SKM-1 treated with dmso at 0.1 percent for 144 hours (cell line): ENCODE results near the gene AMMECR1.
"Not testable (repeated sequence)": the region's sequence is repeated elsewhere in the genome, so short reads cannot be mapped to it uniquely, and the experiment has no call there.

ENCODE experiments used
- DNase-seq: peaks from one replicate; lab custom pipeline; 2025; ENCODE audit not compliant: unreplicated experiment; lab: John Stamatoyannopoulos, UW

The AMMECR1 gene

DNA sequence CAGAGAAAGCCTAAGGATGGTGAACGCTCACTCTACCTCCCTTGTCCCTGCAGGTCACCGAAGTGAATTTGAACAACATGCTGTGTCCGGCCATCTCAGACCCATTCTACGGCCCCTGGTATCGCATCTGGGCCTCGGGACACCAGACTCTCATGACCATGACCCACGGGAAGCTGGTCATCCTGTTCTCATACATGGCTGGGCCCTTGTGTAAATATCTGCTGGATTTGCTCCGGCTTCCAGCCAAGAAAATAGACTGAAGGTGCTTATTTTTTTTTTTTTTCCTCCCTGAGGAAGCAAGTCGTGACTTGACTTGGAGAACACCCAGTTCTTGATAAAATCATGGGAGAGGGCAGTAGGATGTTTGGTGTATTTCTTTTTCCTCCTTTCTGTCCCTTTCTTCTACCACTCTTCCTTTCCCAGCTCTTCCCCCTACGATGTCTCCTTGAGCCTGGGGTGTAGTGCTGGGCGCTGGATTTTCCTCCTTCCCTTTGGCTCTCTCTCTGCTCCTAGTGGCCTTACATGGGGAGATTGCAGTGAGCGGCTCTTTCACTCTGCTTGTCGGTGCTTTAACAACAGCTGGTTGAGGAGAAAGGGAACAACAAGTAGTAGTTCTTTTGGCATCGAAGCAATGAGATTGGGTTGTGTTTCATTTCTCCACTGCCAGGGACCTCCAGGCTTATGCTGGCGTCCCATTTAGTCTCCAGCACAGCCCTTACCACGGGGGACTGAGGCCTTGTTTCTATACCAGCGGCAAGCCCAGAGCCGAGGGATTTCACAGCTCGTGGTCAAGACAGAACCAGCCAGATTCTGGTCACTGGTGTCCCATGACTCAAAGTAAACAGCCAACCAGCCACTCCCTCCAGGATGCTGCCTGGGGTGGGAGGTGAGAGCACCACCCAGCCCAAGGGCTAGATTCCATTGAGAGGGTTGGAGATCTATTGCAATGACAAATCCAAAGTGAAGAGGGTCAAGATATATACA lies 144.4 kb downstream of the AMMECR1 start:
- no peak for DNase-seq

DNA sequence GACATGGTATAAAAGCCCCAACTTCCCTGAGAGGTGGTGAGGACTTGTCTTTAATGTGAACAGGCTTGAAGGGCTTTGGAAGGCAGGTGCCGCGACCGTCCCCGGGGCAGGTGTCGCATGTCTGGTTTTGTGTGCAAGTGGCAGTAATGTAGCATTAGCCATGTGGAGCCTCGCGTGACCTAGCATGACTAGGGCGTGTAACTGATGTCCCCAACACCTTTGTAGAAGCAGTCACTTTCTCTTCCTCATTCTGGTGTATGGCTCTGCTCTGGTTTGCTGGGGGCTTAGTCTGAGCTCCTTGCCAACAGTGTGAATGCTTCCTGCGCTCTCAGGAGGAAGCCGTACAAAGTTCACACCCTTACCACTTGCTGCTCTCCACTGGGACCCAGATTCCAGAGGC lies 145.7 kb downstream of the AMMECR1 start:
- DNase-seq = no peak

DNA sequence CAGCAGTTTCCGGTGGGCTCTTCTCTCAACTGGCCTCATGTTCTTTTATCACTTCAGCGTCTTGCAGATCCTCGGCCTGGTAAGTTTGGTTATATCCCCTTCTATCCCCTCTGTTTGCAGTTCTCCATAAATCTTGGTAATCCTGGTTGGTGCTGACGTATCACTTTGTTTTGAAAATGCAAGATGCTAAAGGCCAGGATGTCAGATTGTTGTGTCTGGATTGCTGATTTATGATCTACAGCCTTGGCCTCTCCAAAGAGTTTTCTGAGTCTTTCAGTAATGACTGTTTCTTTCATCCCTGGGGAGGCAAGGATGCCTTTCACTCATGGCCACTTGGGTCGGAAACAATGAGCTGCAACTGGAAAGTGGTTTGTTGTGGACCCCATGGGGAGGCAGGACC lies 146.4 kb downstream of the AMMECR1 start:
- DNase-seq = no peak

DNA sequence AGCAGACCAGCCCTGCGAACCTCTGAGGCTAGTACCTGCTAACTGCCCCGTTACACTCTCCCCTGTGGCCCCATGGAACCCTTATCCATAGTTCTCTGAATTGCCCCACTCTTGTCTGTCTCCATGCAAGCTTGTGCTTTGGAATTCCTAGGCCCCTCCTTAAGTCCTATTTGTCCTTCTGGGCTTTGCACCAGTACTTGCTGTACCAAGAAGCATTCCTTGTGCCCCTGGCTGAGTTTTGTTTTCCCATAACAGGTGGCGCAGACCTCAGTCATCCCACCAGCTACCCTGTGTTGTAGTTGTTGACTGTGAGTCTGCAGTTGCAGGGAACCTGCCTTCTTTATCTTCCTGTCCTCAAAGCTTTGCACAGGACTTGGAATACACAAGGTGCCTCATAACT lies 147.9 kb downstream of the AMMECR1 start:
- no peak for DNase-seq

DNA sequence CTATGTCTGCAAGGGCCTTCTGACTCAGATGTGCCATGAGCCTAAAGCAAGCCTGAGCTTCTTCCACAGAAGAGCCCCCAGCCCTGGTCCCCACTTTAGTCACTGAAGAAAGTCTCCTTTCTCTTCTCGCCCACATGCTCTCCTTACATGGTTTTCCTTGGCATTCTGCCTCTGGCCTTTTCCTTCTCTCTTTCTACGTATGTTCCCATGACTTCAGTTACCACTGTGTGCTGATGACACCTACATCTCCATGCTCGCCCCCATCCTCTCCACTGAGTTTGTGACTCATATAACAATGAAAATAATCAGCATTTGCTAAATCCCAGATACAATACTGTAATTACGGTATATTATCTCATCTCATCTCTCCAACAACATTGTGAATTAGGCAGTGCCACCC lies 149.3 kb downstream of the AMMECR1 start:
- no peak for DNase-seq

DNA sequence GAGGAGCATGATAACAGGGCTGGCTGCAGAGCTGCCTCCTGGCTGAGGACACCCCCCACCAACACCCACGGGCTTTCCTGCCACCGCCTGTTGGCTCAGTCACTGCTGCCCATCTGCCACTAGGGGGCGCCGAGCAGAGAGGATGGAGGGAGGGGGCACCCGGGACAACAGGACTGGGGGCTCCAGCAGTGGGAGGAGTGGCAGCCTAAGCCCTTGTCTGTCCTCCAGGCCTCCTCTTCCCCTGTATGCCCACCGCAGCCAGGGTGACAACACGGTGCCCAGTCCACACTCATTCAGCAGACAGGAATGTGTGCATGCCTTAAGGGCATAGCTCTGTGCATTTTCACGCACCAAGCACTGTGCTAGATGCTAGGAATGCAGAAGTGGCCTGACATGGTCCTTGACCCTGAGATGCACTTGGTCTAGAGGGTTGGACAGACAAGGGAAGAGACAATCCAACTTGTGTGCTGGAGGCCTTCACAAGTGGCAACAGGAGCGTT lies 149.9 kb downstream of the AMMECR1 start:
- no peak for DNase-seq

DNA sequence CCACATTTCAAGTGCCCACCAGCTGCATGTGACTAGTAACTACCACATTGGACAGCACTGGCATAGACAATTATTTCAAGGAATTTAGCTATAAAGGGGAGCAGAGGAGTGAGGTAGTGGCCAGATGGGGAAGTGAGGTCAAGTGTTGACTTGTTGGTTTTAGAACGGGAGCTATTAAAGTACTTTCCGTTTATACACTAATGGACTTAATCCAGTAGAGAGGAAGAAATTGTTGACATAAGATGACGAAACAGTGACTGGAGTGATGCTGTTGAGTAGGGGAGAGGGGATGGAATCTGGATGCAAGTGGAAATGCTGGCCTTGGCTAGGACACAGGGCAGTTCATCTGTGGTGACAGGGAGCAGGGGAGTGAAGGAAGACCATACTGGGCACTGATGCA lies 154.4 kb downstream of the AMMECR1 start:
- no peak for DNase-seq

DNA sequence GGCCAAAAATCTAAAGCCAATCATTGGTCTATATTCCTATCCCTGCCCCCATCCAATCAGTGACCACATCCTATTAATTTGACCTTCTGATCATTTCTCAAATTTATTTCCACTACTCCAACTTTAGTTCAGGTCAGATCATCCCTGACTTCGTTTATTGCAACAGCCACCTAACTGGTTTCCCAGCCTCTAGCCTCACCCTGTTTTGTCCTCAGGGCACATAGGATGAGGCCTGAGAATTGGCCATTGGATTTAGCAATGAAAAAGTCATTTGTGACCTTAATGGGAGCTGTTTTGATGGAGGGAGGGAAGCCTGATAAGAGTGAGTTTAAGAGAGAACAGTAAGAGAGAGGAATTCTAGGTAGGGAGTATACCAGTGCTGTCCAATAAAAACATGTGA lies 155.0 kb downstream of the AMMECR1 start:
- no peak for DNase-seq

DNA sequence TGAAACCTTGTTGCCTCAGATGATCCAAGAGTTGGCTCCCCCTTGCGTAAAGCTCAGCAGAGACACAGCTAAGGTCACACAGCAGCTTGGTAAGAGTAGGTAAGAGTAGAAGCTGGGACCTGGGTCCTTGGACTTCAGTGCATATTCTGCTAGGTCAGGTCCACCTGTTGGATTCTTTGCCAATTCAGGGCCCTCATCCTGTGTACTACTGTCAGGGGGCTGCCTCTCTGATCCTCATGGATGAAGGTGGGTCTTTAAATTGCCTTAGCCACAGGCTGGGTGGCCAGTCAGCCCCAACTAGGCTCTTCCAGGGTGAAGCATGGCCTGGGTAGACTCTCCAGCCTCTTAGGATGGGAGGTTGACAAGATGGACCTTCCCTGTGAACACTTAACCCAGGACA lies 155.8 kb downstream of the AMMECR1 start:
- no peak for DNase-seq

DNA sequence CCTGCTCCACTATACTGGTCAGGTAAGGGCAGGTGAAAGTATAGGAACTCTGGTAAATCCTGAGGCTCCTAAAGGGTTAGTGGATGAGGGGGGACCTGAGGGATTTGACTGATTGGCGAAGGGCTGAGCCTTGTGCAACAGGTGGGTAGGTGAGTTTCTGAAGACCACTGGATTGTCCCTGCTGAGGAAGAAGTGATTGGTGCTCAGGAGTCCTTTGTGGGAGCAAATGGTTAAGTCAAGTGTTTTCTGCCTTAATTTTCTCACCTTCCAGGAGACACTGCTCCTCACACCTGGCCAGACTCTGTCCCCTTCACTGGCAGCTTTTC lies 156.6 kb downstream of the AMMECR1 start:
- no peak for DNase-seq

DNA sequence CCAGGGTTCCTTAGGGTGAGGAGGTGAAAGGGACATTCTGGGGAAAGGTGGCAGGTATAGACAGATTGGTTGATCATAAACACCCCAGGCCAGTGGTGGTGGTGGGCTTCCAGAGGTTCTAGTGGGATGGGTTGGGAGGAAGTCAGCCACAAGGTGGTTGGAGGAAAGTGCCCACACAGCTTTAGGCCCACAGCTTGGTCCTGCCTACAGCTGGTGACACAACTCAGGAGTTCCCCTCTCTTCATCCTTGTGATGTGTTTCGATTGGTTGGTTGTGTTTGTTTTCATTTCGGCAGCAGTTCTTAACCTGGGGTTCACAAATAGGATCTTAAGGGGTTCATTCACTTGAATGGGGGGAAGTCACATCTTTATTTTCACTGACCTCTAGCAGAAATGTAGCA lies 158.0 kb downstream of the AMMECR1 start:
- no peak for DNase-seq

DNA sequence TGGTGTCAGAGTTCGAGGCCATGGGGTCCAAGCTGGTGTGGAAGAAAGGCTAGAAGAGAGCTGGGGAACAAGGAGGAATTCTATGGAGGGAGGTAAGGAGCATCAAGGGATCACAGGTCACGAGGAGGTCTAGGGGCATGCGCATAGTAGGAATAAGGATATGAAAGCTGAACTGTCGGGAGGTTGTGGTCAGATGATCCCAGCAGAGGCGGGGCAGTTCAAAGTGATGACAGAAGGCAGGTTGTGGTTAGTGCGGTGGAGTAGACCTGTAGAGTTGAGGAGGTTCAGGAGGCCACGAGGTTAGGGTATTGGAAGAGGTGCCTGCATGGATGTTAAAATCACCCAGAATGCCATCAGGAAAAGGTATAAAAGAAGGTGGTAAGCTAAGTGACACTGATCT lies 158.7 kb downstream of the AMMECR1 start:
- no peak for DNase-seq

DNA sequence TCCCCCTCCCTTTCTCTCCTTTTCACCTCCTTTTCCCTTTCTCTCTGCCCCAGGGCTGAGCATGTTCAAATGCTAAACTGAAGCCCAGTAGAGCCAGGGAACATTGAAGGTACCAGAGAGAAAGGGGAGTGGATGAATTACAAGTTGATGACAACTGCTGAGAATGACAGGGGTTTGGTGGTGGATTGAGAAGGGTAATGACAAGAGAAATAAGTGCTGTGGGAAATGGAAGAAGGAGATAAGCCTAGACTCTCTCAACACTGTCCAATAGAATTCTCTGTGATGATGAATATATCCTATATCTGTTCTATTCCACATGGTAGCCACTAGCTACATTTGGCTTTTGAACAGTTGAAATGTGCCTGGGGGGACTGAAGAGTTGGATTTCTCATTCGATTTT lies 160.4 kb downstream of the AMMECR1 start:
- DNase-seq = no peak

DNA sequence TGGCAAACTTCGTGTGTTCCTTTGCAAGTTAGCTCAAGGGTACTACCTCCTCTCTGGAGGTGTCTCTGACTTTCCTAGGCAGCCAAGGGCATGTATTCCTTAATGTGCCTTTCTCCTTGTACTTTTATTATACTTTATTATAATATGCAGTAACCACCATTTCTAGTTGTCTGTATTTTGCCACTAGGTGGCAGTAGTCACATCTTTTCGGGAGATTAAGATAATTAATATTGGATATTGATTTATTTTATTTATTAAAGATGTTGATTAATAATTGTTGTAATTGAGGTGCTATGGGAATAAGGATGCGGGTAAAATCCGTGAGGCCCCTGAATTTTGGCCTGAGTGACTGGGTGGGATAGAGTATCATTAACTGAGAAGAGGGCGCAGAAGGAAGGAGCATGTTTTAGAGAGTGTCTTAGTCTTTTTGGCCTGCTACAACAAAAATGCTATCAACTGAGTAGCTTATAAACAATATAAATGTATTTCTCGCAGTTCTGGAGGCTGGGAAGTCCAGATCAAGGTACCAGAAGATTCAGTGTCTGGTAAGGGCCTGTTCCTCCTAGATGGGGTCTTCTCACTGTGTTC lies 161.6 kb downstream of the AMMECR1 start:
- no peak for DNase-seq

DNA sequence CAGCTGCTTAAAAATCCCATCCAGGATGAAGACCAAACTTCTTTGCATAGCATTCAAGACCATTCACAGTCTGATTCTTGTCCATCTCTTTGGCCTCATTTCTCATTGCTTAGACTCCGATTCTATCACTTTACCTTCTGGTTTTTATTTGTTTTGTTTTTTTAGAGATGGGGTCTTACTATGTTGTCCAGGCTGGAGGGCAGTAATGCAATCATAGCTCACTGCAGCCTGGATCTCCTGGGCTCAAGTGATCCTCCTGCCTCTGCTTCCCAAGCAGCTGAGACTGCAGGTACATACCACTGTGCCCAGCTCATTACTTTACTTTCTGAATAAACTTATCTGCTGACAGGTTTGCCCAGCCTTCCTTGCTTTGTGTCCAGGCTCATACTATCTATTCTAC lies 162.1 kb downstream of the AMMECR1 start:
- DNase-seq = no peak

DNA sequence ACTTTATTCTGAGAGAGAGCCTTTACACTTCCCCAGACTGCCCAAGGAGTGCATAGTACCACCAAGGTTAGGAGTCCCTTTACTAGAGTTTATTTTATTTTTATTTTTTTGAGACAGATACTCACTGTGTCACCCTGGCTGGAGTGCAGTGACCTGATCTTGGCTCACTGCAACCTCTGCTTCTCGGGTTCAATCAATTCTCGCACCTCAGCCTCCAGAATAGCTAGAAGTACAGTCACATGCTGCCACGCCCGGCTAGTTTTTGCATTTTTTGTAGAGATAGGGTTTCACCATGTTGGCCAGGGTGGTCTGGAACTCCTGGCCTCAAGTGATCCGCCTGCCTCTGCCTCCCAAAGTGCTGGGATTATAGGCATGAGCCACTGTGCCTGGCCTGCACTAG lies 163.6 kb downstream of the AMMECR1 start:
- not testable (repeated sequence) for DNase-seq

DNA sequence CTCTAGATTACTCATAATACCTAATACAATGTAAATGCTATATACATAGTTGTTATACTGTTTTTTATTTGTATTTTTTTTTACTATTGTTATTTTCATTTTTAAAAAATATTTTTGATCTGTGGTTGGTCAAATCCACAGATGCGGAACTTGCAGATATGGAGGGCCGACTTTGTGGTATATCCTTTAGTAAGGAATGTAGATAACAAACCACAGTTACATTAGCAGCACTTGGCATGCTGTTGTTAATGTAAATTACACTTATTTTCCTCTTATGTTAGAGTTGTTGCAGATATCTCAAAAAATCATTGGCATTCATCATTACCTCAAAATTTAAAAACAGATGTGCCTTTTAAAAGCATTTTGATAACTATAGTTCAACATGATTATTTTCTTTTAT lies 164.0 kb downstream of the AMMECR1 start:
- DNase-seq = no peak

DNA sequence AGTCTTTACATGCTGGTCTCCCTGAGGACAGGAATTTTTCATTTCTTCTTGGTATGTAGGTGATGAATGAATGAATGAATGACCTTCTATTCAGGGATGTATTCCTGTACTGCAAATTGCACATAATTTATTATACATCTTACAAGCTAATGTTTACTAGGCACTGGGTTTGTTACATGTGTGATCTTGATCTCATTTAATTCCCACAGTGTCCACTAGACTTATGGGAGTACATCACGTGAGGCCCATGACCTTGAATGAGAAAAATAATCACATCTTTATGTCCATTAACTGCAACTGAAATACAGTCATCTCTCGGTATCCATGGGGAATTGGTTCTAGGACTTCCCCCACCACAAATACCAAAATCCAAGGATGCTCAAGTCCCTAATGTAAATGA lies 164.6 kb downstream of the AMMECR1 start:
- no peak for DNase-seq

DNA sequence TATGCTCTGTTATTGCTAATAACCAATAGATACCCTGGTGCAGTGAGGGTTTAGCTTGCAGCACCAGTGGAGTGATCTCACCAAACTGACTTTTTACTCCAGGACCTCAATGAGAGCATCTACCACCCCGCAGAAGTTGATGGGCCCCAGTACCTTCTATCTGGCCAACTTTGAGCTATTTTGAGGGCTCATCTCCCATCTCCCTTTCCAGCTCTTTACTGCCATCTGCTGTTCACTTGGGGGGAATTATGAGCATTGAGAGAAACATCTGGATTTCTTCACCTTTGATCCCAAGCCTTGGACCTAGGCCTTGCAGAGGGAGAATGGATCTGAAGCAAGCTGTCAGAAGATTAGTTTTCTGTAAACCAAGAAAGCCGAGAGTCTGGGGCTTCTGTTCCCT lies 171.4 kb downstream of the AMMECR1 start:
- DNase-seq = peak; percentile 25

DNA sequence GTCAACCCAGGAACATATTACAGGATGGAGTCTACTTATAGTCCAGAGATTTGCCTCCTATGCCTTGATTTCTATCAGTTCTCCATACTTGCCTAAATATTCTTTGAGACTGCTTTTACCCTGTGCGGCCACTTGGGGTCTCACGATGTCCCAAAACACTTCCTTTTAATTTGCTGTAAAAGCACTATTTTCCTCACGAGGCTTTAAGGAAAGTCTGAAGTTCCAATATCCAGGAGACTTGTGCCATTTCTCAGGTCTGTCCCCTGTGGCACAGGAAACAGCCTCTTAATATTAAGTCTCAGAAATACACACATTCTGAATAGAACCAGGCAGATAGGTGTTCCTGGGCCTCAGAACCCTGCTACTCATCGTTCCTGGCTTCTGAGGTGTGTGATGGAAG lies 172.0 kb downstream of the AMMECR1 start:
- peak; percentile 24 for DNase-seq

DNA sequence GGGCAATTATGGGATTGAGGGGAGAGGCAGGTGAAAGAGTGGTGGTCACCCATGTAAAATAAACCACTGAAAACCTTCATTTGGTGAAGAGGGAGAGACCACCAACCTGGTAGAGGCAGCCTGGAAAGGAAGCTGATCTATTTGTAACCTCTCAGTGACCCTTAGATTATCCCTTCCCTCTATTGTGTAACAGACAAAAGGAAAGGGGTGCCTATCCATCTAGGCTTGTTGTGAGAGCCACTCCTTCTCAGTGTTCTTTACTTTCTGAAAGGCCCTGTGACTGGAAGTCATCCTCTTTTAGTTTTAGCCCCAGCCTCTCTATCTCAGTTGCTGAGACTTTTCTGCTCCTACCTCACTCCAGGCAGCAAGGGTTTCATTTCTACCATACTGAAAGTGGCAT lies 172.6 kb downstream of the AMMECR1 start:
- no peak for DNase-seq
